ENCODE results near the gene SYPL1. TPM values are rescaled to one million over a fixed set of nuclear protein-coding genes. Genes with fewer than 3 reads are reported as not detected.

Gene SYPL1
- total and polyA plus RNA-seq, 9 of the 15 experiments (the other 6 are each of a cell fraction or from before 2014, with no cell fraction given): 23.8 to 214 (median 70.2) TPM

DNA sequence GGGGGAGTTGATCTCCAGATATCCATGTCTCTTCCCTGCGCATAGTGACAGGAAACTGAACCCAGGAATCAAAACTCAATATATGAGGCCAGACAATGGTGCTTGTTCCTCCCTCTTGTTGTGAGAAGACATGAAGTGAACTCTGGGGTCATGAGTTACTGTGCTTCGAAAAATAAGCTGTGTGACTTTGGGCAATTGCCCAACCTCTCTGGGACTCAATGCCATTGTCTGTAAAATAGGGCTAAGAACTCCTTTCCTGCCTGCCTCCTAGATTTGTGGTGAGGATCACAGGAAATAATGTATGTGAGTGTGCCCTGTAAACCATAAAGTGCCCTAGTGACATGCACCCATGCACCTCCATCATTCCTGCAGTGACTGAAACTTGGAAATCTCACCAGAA lies 48.4 kb downstream of the SYPL1 start:
- H3K9ac ChIP-seq (ENCODE audit: insufficient read depth in 1 of 2, low read depth in 2 of 2, low read length in 2 of 2): no peak overlapping the region
- peaks cover 7% of the 10 kb centered on the region for H3K9me1 ChIP-seq (ENCODE audit: control insufficient read depth, insufficient read depth, low read length)
- no peak overlapping the region for H2AFZ ChIP-seq (ENCODE audit: low read depth, low read length)
- BruUV-seq (replicated peaks): no TSS peak
- no peak overlapping the region for H3K4me2 ChIP-seq (ENCODE audit: insufficient read depth, low read length)
- peaks cover 25 to 61% of the 10 kb centered on the region in 2 experiments; a peak in 4 of 5 replicates for H3K27me3 ChIP-seq (ENCODE audit: control insufficient read depth in 2 of 2, insufficient read depth in 2 of 2, low read length in 2 of 2)
- H3K36me3 ChIP-seq (ENCODE audit: control insufficient read depth, insufficient read depth, low read length): no peaks in the 10 kb centered on the region
- intact Hi-C loops (cut with micrococcal nuclease) (no loop called here), in situ Hi-C loops (cut with MboI) (no loop called here)
- no peak for ATAC-seq
- 38% methylated on average over 2 of the region's 2 CpGs for WGBS (ENCODE audit: insufficient coverage, low coverage, missing lambda C conversion rate)
- H4K20me1 ChIP-seq (replicated peaks; ENCODE audit: control insufficient read depth, insufficient read depth, low read length): peaks cover 7% of the 10 kb centered on the region; the same call in 1 of the 2 replicates
- DNase-seq (ENCODE audit: extremely low read depth in 1 of 4, low spot score in 3 of 4): no peak
- peaks cover 11 to 21% of the 10 kb centered on the region in 2 experiments for H3K4me1 ChIP-seq (replicated peaks in 1 of 2; ENCODE audit: control insufficient read depth in 2 of 2, insufficient read depth in 2 of 2, low read length in 2 of 2)
- no peaks in the 10 kb centered on the region for H3K9me3 ChIP-seq (replicated peaks; ENCODE audit: control insufficient read depth, insufficient read depth, low read depth, low read length)
- CTCF ChIA-PET (ENCODE audit: low intra/inter-chr PET ratio): no interaction called here
- H3K79me2 ChIP-seq (ENCODE audit: control insufficient read depth, insufficient read depth, low read length): no peaks in the 10 kb centered on the region
- H3K4me3 ChIP-seq: no peak overlapping the region
- no peak overlapping the region for H3K27ac ChIP-seq (ENCODE audit: extremely low read depth, low read depth, low read length)
- POLR2A ChIA-PET: interaction anchor here (1.0 kb wide), 1 partner anchor 13 kb away, joined by 3 read pairs; no protein-coding TSS in a partner anchor
- FAIRE-seq: no peak
- peak; percentile 61 for TF ChIP-seq RBM25 (IDR thresholded peaks at IDR 0.05; ENCODE audit: low read depth, low read length, severe bottlenecking)
- TF ChIP-seq HMG20A (CRISPR knock-in tag; conservative IDR thresholded peaks at IDR 0.05): no peak
- no peak for TF ChIP-seq ZZZ3 (IDR thresholded peaks at IDR 0.05)
- TF ChIP-seq DACH1 (IDR thresholded peaks at IDR 0.05; ENCODE audit: partially characterized antibody): no peak
- TF ChIP-seq RBM17 (IDR thresholded peaks at IDR 0.05; ENCODE audit: borderline replicate concordance, low read depth, low read length): no peak
- TF ChIP-seq ZNF143 (CRISPR knock-in tag; IDR thresholded peaks at IDR 0.05): no peak
- no peak for TF ChIP-seq ILF3 (IDR thresholded peaks at IDR 0.05; ENCODE audit: borderline replicate concordance)
- TF ChIP-seq, protein P1, sequence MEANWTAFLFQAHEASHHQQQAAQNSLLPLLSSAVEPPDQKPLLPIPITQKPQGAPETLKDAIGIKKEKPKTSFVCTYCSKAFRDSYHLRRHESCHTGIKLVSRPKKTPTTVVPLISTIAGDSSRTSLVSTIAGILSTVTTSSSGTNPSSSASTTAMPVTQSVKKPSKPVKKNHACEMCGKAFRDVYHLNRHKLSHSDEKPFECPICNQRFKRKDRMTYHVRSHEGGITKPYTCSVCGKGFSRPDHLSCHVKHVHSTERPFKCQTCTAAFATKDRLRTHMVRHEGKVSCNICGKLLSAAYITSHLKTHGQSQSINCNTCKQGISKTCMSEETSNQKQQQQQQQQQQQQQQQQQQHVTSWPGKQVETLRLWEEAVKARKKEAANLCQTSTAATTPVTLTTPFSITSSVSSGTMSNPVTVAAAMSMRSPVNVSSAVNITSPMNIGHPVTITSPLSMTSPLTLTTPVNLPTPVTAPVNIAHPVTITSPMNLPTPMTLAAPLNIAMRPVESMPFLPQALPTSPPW (CRISPR knock-in tag; IDR thresholded peaks at IDR 0.05): no peak
- TF ChIP-seq, protein P2, sequence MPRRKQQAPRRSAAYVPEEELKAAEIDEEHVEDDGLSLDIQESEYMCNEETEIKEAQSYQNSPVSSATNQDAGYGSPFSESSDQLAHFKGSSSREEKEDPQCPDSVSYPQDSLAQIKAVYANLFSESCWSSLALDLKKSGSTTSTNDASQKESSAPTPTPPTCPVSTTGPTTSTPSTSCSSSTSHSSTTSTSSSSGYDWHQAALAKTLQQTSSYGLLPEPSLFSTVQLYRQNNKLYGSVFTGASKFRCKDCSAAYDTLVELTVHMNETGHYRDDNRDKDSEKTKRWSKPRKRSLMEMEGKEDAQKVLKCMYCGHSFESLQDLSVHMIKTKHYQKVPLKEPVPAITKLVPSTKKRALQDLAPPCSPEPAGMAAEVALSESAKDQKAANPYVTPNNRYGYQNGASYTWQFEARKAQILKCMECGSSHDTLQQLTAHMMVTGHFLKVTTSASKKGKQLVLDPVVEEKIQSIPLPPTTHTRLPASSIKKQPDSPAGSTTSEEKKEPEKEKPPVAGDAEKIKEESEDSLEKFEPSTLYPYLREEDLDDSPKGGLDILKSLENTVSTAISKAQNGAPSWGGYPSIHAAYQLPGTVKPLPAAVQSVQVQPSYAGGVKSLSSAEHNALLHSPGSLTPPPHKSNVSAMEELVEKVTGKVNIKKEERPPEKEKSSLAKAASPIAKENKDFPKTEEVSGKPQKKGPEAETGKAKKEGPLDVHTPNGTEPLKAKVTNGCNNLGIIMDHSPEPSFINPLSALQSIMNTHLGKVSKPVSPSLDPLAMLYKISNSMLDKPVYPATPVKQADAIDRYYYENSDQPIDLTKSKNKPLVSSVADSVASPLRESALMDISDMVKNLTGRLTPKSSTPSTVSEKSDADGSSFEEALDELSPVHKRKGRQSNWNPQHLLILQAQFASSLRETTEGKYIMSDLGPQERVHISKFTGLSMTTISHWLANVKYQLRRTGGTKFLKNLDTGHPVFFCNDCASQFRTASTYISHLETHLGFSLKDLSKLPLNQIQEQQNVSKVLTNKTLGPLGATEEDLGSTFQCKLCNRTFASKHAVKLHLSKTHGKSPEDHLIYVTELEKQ (CRISPR knock-in tag; IDR thresholded peaks at IDR 0.05): 0 out of 2 replicates have a peak, but pooled peaks have one; percentile 14
- TF ChIP-seq NFE2 (IDR thresholded peaks at IDR 0.05; ENCODE audit: low read depth): no peak
- no peak for TF ChIP-seq HMGXB4 (CRISPR knock-in tag; IDR thresholded peaks at IDR 0.05)
- TF ChIP-seq KLF6 (CRISPR knock-in tag; IDR thresholded peaks at IDR 0.05; ENCODE audit: borderline replicate concordance): no peak
- no peak for TF ChIP-seq THRAP3 (IDR thresholded peaks at IDR 0.05; ENCODE audit: borderline replicate concordance)
- no peak for TF ChIP-seq RFX1 (IDR thresholded peaks at IDR 0.05)
- TF ChIP-seq ZNF561 (CRISPR knock-in tag; conservative IDR thresholded peaks at IDR 0.05): no peak
- TF ChIP-seq TEAD2 (tag; IDR thresholded peaks at IDR 0.05): no peak
- TF ChIP-seq CGGBP1 (CRISPR knock-in tag; IDR thresholded peaks at IDR 0.05): no peak

Data from K562 (cell line).